ENCODE measurements around the gene RALGAPA2. TPM values are rescaled to one million over a fixed set of nuclear protein-coding genes. Genes with fewer than 3 reads are reported as not detected.

RALGAPA2 gene
- total RNA-seq, 4 donors from 2014 or later: 89.7 to 126 (median 97.8) TPM

GRCh38 chr20:20624914-20625313, 87.5 kb downstream of the RALGAPA2 start:
- Histone ChIP-seq H3K4me1 (peaks cover 0 to 16% of the 10 kb centered on the region in 2 donors), H3K4me3 (replicated peaks in 1 of 3) (no peak overlapping the region), H3K36me3 (peaks cover 3 to 7% of the 10 kb centered on the region in 2 donors), H3K9me3 (no peaks in the 10 kb centered on the region), H3K27ac (no peak overlapping the region), H3K27me3 (no peaks in the 10 kb centered on the region)
- intact Hi-C loops (cut with DNase I): no loop called here
- TF ChIP-seq POLR2A (IDR thresholded peaks at IDR 0.05): no peak
- no peak for TF ChIP-seq CTCF (IDR thresholded peaks at IDR 0.05)
- WGBS, 2 donors: 95 to 96% methylated on average over 2 of the region's 2 CpGs
- no peak for DNase-seq

GRCh38 chr20:20621195-20621594, 91.2 kb downstream of the RALGAPA2 start:
- Histone ChIP-seq H3K36me3 (peaks cover 0 to 6% of the 10 kb centered on the region in 2 donors), H3K4me3 (replicated peaks in 1 of 3) (no peak overlapping the region), H3K27me3 (no peaks in the 10 kb centered on the region), H3K4me1 (no peaks in the 10 kb centered on the region), H3K9me3 (no peaks in the 10 kb centered on the region), H3K27ac (no peak overlapping the region)
- WGBS, 2 donors: 83 to 87% methylated on average over 1 of the region's 1 CpG
- intact Hi-C loops (cut with DNase I): no loop called here
- TF ChIP-seq CTCF (IDR thresholded peaks at IDR 0.05): no peak
- TF ChIP-seq POLR2A (IDR thresholded peaks at IDR 0.05): no peak
- DNase-seq: no peak

GRCh38 chr20:20614391-20614790, 98.1 kb downstream of the RALGAPA2 start:
- TF ChIP-seq CTCF (IDR thresholded peaks at IDR 0.05): no peak
- no peak for TF ChIP-seq POLR2A (IDR thresholded peaks at IDR 0.05)
- intact Hi-C loops (cut with DNase I): no loop called here
- WGBS, 2 donors: 96 to 99% methylated on average over 3 of the region's 3 CpGs

GRCh38 chr20:20612251-20612650, 100.2 kb downstream of the RALGAPA2 start:
- Histone ChIP-seq H3K27me3 (no peaks in the 10 kb centered on the region), H3K9me3 (no peaks in the 10 kb centered on the region), H3K36me3 (peaks cover 0 to 4% of the 10 kb centered on the region in 2 donors), H3K4me1 (no peaks in the 10 kb centered on the region), H3K4me3 (replicated peaks in 1 of 3) (no peak overlapping the region), H3K27ac (no peak overlapping the region)
- intact Hi-C loops (cut with DNase I): no loop called here
- 80 to 87% methylated on average over 2 of the region's 2 CpGs for WGBS, 2 donors
- DNase-seq: no peak
- no peak for TF ChIP-seq CTCF (IDR thresholded peaks at IDR 0.05)
- TF ChIP-seq POLR2A (IDR thresholded peaks at IDR 0.05): no peak

More at GRCh38 chr20:20614391-20614790, 98.1 kb downstream of the RALGAPA2 start:
- no peaks in the 10 kb centered on the region for H3K27me3 ChIP-seq
- H3K36me3 ChIP-seq: peaks cover 4 to 6% of the 10 kb centered on the region in 2 donors
- H3K27ac ChIP-seq: no peak overlapping the region
- H3K9me3 ChIP-seq: no peaks in the 10 kb centered on the region
- DNase-seq: no peak
- H3K4me1 ChIP-seq: no peaks in the 10 kb centered on the region
- H3K4me3 ChIP-seq (replicated peaks in 1 of 3): no peak overlapping the region

- H3K27me3 ChIP-seq: no peaks in the 10 kb centered on the region
- TF ChIP-seq POLR2A (IDR thresholded peaks at IDR 0.05) (no peak), CTCF (IDR thresholded peaks at IDR 0.05) (no peak)
- H3K27ac ChIP-seq: no peak overlapping the region
- H3K4me1 ChIP-seq: no peaks in the 10 kb centered on the region
- H3K36me3 ChIP-seq: peaks cover 0 to 4% of the 10 kb centered on the region in 2 donors
- no peak for DNase-seq
- no peak overlapping the region for H3K4me3 ChIP-seq (replicated peaks in 1 of 3)
- no peaks in the 10 kb centered on the region for H3K9me3 ChIP-seq
- intact Hi-C loops (cut with DNase I): no loop called here
- 89 to 91% methylated on average over 1 of the region's 1 CpG for whole genome bisulfite sequencing, 2 donors
Observed at GRCh38 chr20:20611167-20611566, 101.3 kb downstream of the RALGAPA2 start.

Measured in thyroid gland (tissue), 4 donors.